Panc1 (cell line): ENCODE results near the gene METTL25B. TPM values are rescaled to one million over a fixed set of nuclear protein-coding genes. Genes with fewer than 3 reads are reported as not detected.

Experiments used
- ATAC-seq: fragments of 200-7000 bp; cut with Tn5 transposase; 2 replicates; pipeline ENCODE4 v1.9.1; 2020; ENCODE audit warnings: mild to moderate bottlenecking, moderate library complexity
- BruUV-seq: library from RNA; stranded (reverse); fragments of 400-500 nt; replicated peaks from 2 replicates; lab custom pipeline; 2021; lab: Mats Ljungman, UMichigan
- CTCF ChIA-PET: fragments of 300-600 bp; sonication (Branson Sonifier 250); formaldehyde crosslinking; loops from one replicate; lab custom pipeline; 2022; ENCODE audit warnings: antibody characterized with exemption; lab: Charles Lee
- POLR2A ChIA-PET: fragments of 300-600 bp; sonication (Branson Sonifier 250); formaldehyde crosslinking; loops from one replicate; lab custom pipeline; 2022; ENCODE audit warnings: antibody characterized with exemption; lab: Charles Lee
- DNase-seq: peaks from one replicate; pipeline ENCODE4 v3.0.0-alpha.2; 2010; ENCODE audit warnings: low read depth, low spot score
- H3K27ac ChIP-seq: 2 replicates; pipeline ENCODE4 v1.5.1; 2011; ENCODE audit warnings: mild to moderate bottlenecking, low read length, inconsistent platforms
- H3K27me3 ChIP-seq: fragments of 200-500 bp; sonication (Bioruptor generic); 2 replicates; pipeline ENCODE4 v1.6.0; 2014; ENCODE audit warnings: low read length, inconsistent platforms; ENCODE audit not compliant: control insufficient read depth, insufficient read depth
- H3K36me3 ChIP-seq: fragments of 200-500 bp; sonication (Bioruptor generic); 2 replicates; pipeline ENCODE4 v1.5.1; 2014; ENCODE audit warnings: inconsistent platforms, mild to moderate bottlenecking, low read length, moderate library complexity; ENCODE audit not compliant: control insufficient read depth, insufficient read depth
- H3K4me1 ChIP-seq: 2 replicates; pipeline ENCODE4 v1.5.1; 2011; ENCODE audit warnings: inconsistent platforms, mild to moderate bottlenecking, low read length, moderate library complexity; ENCODE audit not compliant: control insufficient read depth, insufficient read depth
- H3K4me3 ChIP-seq, 2 experiments: 2 replicates each; pipeline ENCODE4 v1.5.1; 2011 to 2012; ENCODE audit warnings: low read depth in 2 of 2, low read length in 2 of 2, mild to moderate bottlenecking in 2 of 2, inconsistent platforms in 1 of 2, moderate library complexity in 1 of 2
- H3K9me3 ChIP-seq: fragments of 200-500 bp; sonication (Bioruptor generic); 2 replicates; pipeline ENCODE4 v1.5.1; 2014; ENCODE audit warnings: low read depth, mild to moderate bottlenecking, inconsistent platforms, low read length, moderate library complexity; ENCODE audit not compliant: control insufficient read depth, insufficient read depth
- POLR2AphosphoS5 ChIP-seq: IDR thresholded peaks from 2 replicates; pipeline ENCODE4 v1.6.1; 2012; ENCODE audit warnings: mild to moderate bottlenecking, low read depth, low read length, moderate library complexity
- SIN3A ChIP-seq: IDR thresholded peaks from 2 replicates; pipeline ENCODE4 v1.6.1; 2012; ENCODE audit warnings: low read depth, mild to moderate bottlenecking, low read length, moderate library complexity, borderline replicate concordance; ENCODE audit not compliant: insufficient read depth
- TCF7L2 ChIP-seq: IDR thresholded peaks from 2 replicates; pipeline ENCODE4 v1.6.1; 2011; ENCODE audit warnings: mild to moderate bottlenecking, low read depth, low read length, inconsistent platforms
- in situ Hi-C: cut with HindIII; loops from 2 replicates; pipeline ENCODE4 v1.10.0; 2016; ENCODE audit warnings: low sequenced_read_pairs, low pct_unique_long_range_greater_than_20kb
- intact Hi-C: fragments of 100-400 bp; cut with micrococcal nuclease; formaldehyde crosslinking; loops from one replicate; pipeline ENCODE4 v1.10.0; 2022; ENCODE audit not compliant: unreplicated experiment
- total RNA-seq: library from RNA; stranded (reverse); gene quantifications from one replicate; pipeline ENCODE4 v1.2.1, GENCODE V29; 2021; ENCODE audit not compliant: unreplicated experiment
- TF ChIP-seq, protein P1 (sequence below), 2 experiments: IDR thresholded peaks; 2 replicates each; pipeline ENCODE4 v1.6.1; 2011 to 2012; ENCODE audit warnings: low read depth in 2 of 2, control low read depth in 1 of 2, low read length in 1 of 2, mild to moderate bottlenecking in 1 of 2, moderate library complexity in 1 of 2; ENCODE audit not compliant: insufficient read depth in 1 of 2
- TF ChIP-seq, protein P2 (sequence below): fragments of 450-650 bp; IDR thresholded peaks from 2 replicates; pipeline ENCODE4 v1.5.1; 2017; ENCODE audit warnings: mild to moderate bottlenecking

The METTL25B gene
- total RNA-seq, 1 experiment from 2014 or later: 32.8 TPM

DNA sequence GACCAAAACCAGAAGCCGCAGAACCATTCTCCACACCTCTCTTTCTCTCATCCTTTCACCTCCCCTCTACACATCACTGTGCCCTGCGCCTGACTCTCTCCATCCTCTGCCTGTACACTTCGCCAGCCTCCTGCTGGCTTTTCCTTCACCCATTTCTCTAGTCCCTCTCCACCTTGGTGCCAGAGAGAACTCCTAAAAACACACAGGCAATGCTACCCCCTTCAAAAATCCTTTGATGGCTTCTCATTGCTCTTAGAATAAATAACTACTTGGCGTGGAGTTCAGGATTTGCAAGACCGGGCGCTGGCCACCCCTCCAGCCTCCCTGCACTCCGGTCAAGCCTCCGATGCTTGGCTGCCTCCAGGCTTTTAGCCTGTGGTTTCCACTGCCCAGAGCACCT is 31.5 kb upstream of the METTL25B start:
- Histone ChIP-seq H3K4me3 (no peak overlapping the region; a peak in 1 of 4 replicates), H3K9me3 (no peaks in the 10 kb centered on the region), H3K27me3 (no peaks in the 10 kb centered on the region), H3K36me3 (no peaks in the 10 kb centered on the region), H3K4me1 (peaks cover 84% of the 10 kb centered on the region), H3K27ac (peak overlapping the region; percentile 90)
- ChIA-PET CTCF (interaction anchor here (0.8 to 2.3 kb wide), 3 partner anchors 7 to 163 kb away, joined by 3 to 13 read pairs (median 3); no protein-coding TSS in a partner anchor), POLR2A (interaction anchor here (0.6 kb wide), 1 partner anchor 30 kb away, joined by 3 read pairs; no protein-coding TSS in a partner anchor)
- TF ChIP-seq, protein P1, sequence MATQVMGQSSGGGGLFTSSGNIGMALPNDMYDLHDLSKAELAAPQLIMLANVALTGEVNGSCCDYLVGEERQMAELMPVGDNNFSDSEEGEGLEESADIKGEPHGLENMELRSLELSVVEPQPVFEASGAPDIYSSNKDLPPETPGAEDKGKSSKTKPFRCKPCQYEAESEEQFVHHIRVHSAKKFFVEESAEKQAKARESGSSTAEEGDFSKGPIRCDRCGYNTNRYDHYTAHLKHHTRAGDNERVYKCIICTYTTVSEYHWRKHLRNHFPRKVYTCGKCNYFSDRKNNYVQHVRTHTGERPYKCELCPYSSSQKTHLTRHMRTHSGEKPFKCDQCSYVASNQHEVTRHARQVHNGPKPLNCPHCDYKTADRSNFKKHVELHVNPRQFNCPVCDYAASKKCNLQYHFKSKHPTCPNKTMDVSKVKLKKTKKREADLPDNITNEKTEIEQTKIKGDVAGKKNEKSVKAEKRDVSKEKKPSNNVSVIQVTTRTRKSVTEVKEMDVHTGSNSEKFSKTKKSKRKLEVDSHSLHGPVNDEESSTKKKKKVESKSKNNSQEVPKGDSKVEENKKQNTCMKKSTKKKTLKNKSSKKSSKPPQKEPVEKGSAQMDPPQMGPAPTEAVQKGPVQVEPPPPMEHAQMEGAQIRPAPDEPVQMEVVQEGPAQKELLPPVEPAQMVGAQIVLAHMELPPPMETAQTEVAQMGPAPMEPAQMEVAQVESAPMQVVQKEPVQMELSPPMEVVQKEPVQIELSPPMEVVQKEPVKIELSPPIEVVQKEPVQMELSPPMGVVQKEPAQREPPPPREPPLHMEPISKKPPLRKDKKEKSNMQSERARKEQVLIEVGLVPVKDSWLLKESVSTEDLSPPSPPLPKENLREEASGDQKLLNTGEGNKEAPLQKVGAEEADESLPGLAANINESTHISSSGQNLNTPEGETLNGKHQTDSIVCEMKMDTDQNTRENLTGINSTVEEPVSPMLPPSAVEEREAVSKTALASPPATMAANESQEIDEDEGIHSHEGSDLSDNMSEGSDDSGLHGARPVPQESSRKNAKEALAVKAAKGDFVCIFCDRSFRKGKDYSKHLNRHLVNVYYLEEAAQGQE (IDR thresholded peaks at IDR 0.05; ENCODE audit: insufficient read depth in 1 of 2, low read depth in 2 of 2, low read length in 1 of 2): no peak
- no peak for TF ChIP-seq POLR2AphosphoS5
- TF ChIP-seq, protein P2, sequence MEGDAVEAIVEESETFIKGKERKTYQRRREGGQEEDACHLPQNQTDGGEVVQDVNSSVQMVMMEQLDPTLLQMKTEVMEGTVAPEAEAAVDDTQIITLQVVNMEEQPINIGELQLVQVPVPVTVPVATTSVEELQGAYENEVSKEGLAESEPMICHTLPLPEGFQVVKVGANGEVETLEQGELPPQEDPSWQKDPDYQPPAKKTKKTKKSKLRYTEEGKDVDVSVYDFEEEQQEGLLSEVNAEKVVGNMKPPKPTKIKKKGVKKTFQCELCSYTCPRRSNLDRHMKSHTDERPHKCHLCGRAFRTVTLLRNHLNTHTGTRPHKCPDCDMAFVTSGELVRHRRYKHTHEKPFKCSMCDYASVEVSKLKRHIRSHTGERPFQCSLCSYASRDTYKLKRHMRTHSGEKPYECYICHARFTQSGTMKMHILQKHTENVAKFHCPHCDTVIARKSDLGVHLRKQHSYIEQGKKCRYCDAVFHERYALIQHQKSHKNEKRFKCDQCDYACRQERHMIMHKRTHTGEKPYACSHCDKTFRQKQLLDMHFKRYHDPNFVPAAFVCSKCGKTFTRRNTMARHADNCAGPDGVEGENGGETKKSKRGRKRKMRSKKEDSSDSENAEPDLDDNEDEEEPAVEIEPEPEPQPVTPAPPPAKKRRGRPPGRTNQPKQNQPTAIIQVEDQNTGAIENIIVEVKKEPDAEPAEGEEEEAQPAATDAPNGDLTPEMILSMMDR: no peak
- no peak for TF ChIP-seq SIN3A
- TF ChIP-seq TCF7L2: no peak
- DNase-seq (no peak), ATAC-seq (peak; percentile 46)
- in situ Hi-C loops (no loop called here), intact Hi-C loops (loop anchor here (10.0 kb wide), 1 partner anchor 168 kb away; the partner anchor contains the start of gene NTRK1)
- BruUV-seq: no TSS peak

DNA sequence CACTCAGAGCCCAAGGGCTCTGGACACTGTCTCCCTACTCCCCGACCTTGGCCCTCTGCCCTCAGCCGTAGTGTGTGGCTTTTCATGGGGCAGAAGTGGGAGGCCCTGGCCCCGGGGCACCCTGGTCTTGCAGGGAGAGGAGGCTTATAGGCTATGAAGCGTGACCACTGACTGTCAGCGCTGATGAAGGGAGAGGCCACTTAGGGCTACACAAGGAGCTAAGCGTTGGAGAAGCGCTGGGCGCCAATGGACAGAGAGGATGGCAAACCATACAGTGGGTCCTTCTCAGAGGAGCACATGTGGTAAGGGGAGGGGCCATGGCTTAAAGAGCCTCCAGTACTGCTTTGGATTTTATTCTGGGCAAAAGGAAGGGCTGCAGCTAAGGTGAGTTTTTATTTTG is 30.8 kb upstream of the METTL25B start:
- Histone ChIP-seq H3K27me3 (no peaks in the 10 kb centered on the region), H3K4me3 (peak overlapping the region in 1 of 2 experiments; percentile 28; a peak in 2 of 4 replicates), H3K4me1 (peaks cover 78% of the 10 kb centered on the region), H3K27ac (peak overlapping the region; percentile 90), H3K36me3 (no peaks in the 10 kb centered on the region), H3K9me3 (no peaks in the 10 kb centered on the region)
- intact Hi-C loops (loop anchor here (10.0 kb wide), 1 partner anchor 167 kb away; the partner anchor contains the start of gene NTRK1), in situ Hi-C loops (no loop called here)
- TF ChIP-seq, protein P1 (IDR thresholded peaks at IDR 0.05; ENCODE audit: insufficient read depth in 1 of 2, low read depth in 2 of 2, low read length in 1 of 2): no peak
- TF ChIP-seq SIN3A (0 out of 2 replicates have a peak, but pooled peaks have one; percentile 34), POLR2AphosphoS5 (peak; percentile 80), TCF7L2 (no peak)
- TF ChIP-seq, protein P2: no peak
- DNase-seq (no peak), ATAC-seq (peak; percentile 56)
- BruUV-seq: no TSS peak
- ChIA-PET CTCF (interaction anchor here (0.8 to 2.3 kb wide), 3 partner anchors 8 to 162 kb away, joined by 3 to 13 read pairs (median 3); no protein-coding TSS in a partner anchor), POLR2A (interaction anchor here (0.6 kb wide), 1 partner anchor 29 kb away, joined by 3 read pairs; no protein-coding TSS in a partner anchor)
